HepG2 (cell line): Measurements from ENCODE around the gene MAPK8IP3. TPM values are rescaled to one million over a fixed set of nuclear protein-coding genes. Genes with fewer than 3 reads are reported as not detected.

Experiments used
- ETV5 ChIP-seq: IDR thresholded peaks from 2 replicates; pipeline ENCODE4 v1.6.1; 2018; ENCODE audit warnings: missing biosample characterization, missing genetic modification reagents, inconsistent platforms, borderline replicate concordance
- FOXA1 ChIP-seq, 2 experiments: fragments of 450-650 bp in 1 of 2; sonication (generic) in 1 of 2; formaldehyde crosslinking in 1 of 2; IDR thresholded peaks; 2 replicates each; pipeline versions ENCODE4 v1.4.0 to v1.6.1; 2016 to 2020; ENCODE audit warnings: missing genetic modification reagents in 1 of 2
- FOXK1 ChIP-seq: sonication (generic); formaldehyde crosslinking; IDR thresholded peaks from 2 replicates; pipeline ENCODE4 v1.4.0; 2020; ENCODE audit warnings: low read depth, missing genetic modification reagents, borderline replicate concordance
- HES4 ChIP-seq: sonication (generic); formaldehyde crosslinking; IDR thresholded peaks from 2 replicates; pipeline ENCODE4 v1.9.0; 2021; ENCODE audit warnings: mild to moderate bottlenecking, missing genetic modification reagents, borderline replicate concordance
- KDM2A ChIP-seq: sonication (generic); formaldehyde crosslinking; IDR thresholded peaks from 2 replicates; pipeline ENCODE4 v1.4.0; 2020; ENCODE audit warnings: low read depth, missing genetic modification reagents, borderline replicate concordance
- PHF5A ChIP-seq: IDR thresholded peaks from one replicate; pipeline ENCODE4 v1.6.1; 2018; ENCODE audit warnings: low read depth, missing genetic modification reagents; ENCODE audit not compliant: unreplicated experiment
- SNAI1 ChIP-seq: sonication (generic); formaldehyde crosslinking; IDR thresholded peaks from 2 replicates; pipeline ENCODE4 v1.5.0; 2020; ENCODE audit warnings: mild to moderate bottlenecking, missing genetic modification reagents, borderline replicate concordance
- TARDBP ChIP-seq: sonication (generic); formaldehyde crosslinking; IDR thresholded peaks from 2 replicates; pipeline ENCODE4 v1.8.0; 2022; ENCODE audit warnings: mild to moderate bottlenecking, missing genetic modification reagents
- TRIM24 ChIP-seq: sonication (generic); formaldehyde crosslinking; IDR thresholded peaks from 2 replicates; pipeline ENCODE4 v1.8.0; 2022; ENCODE audit warnings: mild to moderate bottlenecking, missing genetic modification reagents
- ZNF335 ChIP-seq: sonication (generic); formaldehyde crosslinking; IDR thresholded peaks from 2 replicates; pipeline ENCODE4 v1.4.0; 2020; ENCODE audit warnings: missing genetic modification reagents
- ZNF552 ChIP-seq: sonication (generic); formaldehyde crosslinking; IDR thresholded peaks from 2 replicates; pipeline ENCODE4 v1.9.0; 2022; ENCODE audit warnings: missing genetic modification reagents, mild to moderate bottlenecking, borderline replicate concordance
- ZNF564 ChIP-seq: sonication (generic); formaldehyde crosslinking; IDR thresholded peaks from 2 replicates; pipeline ENCODE4 v1.8.1; 2023; ENCODE audit warnings: mild to moderate bottlenecking, missing genetic modification reagents
- ZNF605 ChIP-seq: sonication (generic); formaldehyde crosslinking; IDR thresholded peaks from 2 replicates; pipeline ENCODE4 v1.8.0; 2022; ENCODE audit warnings: mild to moderate bottlenecking, missing genetic modification reagents
- ZNF781 ChIP-seq: sonication (generic); formaldehyde crosslinking; IDR thresholded peaks from 2 replicates; pipeline ENCODE4 v1.5.1; 2020; ENCODE audit warnings: borderline replicate concordance, mild to moderate bottlenecking, missing genetic modification reagents; ENCODE audit errors: not compliant biosample characterization
- polyA plus RNA-seq, 8 experiments: library from polyadenylated mRNA; depleted of rRNA in 3 of 8; stranded (reverse) in 7 of 8; unstranded in 1 of 8; fragments of >200 nt; fragmentation: Illumina TruSeq in 4 of 8; extraction: Trizol in 4 of 8; gene quantifications; 2 replicates each; pipeline versions ENCODE4 v1.2.1 to v1.2.3, GENCODE V29; 2011 to 2016; ENCODE audit warnings: low read depth in 4 of 8, missing spikeins in 1 of 8, mixed read lengths in 1 of 8; ENCODE audit not compliant: insufficient read depth in 1 of 8
- total RNA-seq, 5 experiments: library from RNA; depleted of rRNA; stranded (reverse); fragments of >200 nt; fragmentation: Illumina TruSeq; extraction: Trizol; gene quantifications; 2 replicates each; pipeline ENCODE4 v1.2.3, GENCODE V29; 2016; ENCODE audit warnings: low read depth in 1 of 5
- TF ChIP-seq, protein P1 (sequence below): sonication (generic); formaldehyde crosslinking; IDR thresholded peaks from 2 replicates; pipeline ENCODE4 v1.4.0; 2020; ENCODE audit warnings: low read depth, missing genetic modification reagents
- TF ChIP-seq, protein P2 (sequence below): sonication (generic); formaldehyde crosslinking; IDR thresholded peaks from 2 replicates; pipeline ENCODE4 v1.5.0; 2020; ENCODE audit warnings: missing genetic modification reagents, mild to moderate bottlenecking, borderline replicate concordance
- TF ChIP-seq, protein P3 (sequence below): sonication (generic); formaldehyde crosslinking; IDR thresholded peaks from 2 replicates; pipeline ENCODE4 v1.4.0; 2020; ENCODE audit warnings: mild to moderate bottlenecking, missing genetic modification reagents
- TF ChIP-seq, protein P4 (sequence below): sonication (generic); formaldehyde crosslinking; conservative IDR thresholded peaks from 2 replicates; pipeline ENCODE4 v1.4.0; 2020; ENCODE audit warnings: missing genetic modification reagents
- TF ChIP-seq, protein P5 (sequence below): sonication (generic); formaldehyde crosslinking; IDR thresholded peaks from 2 replicates; pipeline ENCODE4 v1.9.0; 2021; ENCODE audit warnings: missing genetic modification reagents, borderline replicate concordance

Gene MAPK8IP3
- total and polyA plus RNA-seq, 2 of the 13 experiments (the other 11 are each of a cell fraction or from before 2014, with no cell fraction given), result 25.1 to 41.7 TPM

DNA sequence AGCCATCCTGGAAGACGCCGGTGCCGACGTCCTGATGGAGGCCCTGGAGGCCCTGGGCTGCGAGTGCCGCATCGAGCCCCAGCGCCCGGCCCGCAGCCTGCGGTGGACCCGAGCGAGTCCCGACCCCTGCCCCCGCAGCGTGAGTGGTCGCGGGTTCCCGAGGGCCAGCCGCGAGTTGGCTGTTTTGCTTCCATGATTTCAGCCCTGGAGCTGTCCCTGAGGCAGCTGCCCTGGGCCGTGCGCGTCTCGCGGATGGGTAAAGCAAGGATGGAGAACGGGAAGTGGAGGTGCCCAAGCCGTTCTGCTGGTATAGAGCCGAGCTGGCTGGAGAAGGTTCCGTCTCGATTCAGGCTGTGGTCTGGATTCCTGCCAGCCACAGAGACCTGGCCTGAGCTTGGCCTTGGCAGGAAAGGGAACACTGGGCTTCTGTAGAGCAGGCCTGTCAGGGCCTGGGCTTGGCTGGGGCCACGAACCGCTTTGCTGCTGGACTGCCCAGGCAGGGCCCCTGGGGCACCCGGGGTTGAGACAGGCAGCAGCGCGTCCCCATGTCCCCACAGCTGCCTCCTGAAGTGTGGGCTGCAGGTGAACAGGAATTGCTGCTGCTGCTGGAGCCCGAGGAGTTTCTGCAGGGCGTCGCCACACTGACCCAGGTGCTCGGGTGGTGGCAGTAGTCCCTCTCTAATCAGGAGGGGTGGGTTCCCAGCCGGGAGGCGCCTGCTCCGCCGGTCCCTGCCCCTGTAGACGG is 67.9 kb downstream of the MAPK8IP3 start (continued):
- TF ChIP-seq PHF5A (CRISPR knock-in tag) (no peak), ZNF605 (CRISPR knock-in tag) (no peak), SNAI1 (CRISPR knock-in tag) (no peak), TARDBP (CRISPR knock-in tag) (no peak), ZNF335 (no peak), ZNF564 (CRISPR knock-in tag) (no peak), TRIM24 (CRISPR knock-in tag) (0 out of 2 replicates have a peak, but pooled peaks have one; percentile 53), FOXK1 (CRISPR knock-in tag) (no peak), HES4 (CRISPR knock-in tag) (peak; percentile 55; the same call in 1 of the 2 replicates), ZNF552 (no peak), ZNF781 (CRISPR knock-in tag) (no peak), FOXA1 (IDR thresholded peaks at IDR 0.05) (no peak), FOXA1 (CRISPR knock-in tag; IDR thresholded peaks at IDR 0.05) (no peak), ETV5 (no peak), KDM2A (CRISPR knock-in tag) (peak; percentile 29; the same call in 1 of the 2 replicates)
- TF ChIP-seq, protein P1, sequence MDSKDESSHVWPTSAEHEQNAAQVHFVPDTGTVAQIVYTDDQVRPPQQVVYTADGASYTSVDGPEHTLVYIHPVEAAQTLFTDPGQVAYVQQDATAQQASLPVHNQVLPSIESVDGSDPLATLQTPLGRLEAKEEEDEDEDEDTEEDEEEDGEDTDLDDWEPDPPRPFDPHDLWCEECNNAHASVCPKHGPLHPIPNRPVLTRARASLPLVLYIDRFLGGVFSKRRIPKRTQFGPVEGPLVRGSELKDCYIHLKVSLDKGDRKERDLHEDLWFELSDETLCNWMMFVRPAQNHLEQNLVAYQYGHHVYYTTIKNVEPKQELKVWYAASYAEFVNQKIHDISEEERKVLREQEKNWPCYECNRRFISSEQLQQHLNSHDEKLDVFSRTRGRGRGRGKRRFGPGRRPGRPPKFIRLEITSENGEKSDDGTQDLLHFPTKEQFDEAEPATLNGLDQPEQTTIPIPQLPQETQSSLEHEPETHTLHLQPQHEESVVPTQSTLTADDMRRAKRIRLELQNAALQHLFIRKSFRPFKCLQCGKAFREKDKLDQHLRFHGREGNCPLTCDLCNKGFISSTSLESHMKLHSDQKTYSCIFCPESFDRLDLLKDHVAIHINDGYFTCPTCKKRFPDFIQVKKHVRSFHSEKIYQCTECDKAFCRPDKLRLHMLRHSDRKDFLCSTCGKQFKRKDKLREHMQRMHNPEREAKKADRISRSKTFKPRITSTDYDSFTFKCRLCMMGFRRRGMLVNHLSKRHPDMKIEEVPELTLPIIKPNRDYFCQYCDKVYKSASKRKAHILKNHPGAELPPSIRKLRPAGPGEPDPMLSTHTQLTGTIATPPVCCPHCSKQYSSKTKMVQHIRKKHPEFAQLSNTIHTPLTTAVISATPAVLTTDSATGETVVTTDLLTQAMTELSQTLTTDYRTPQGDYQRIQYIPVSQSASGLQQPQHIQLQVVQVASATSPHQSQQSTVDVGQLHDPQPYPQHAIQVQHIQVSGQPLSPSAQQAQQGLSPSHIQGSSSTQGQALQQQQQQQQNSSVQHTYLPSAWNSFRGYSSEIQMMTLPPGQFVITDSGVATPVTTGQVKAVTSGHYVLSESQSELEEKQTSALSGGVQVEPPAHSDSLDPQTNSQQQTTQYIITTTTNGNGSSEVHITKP, result no peak
- TF ChIP-seq, protein P2, sequence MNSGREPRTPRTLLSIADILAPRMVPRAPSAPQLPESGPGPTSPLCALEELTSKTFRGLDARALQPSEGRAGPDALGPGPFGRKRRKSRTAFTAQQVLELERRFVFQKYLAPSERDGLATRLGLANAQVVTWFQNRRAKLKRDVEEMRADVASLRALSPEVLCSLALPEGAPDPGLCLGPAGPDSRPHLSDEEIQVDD (CRISPR knock-in tag), result no peak
- TF ChIP-seq, protein P3, sequence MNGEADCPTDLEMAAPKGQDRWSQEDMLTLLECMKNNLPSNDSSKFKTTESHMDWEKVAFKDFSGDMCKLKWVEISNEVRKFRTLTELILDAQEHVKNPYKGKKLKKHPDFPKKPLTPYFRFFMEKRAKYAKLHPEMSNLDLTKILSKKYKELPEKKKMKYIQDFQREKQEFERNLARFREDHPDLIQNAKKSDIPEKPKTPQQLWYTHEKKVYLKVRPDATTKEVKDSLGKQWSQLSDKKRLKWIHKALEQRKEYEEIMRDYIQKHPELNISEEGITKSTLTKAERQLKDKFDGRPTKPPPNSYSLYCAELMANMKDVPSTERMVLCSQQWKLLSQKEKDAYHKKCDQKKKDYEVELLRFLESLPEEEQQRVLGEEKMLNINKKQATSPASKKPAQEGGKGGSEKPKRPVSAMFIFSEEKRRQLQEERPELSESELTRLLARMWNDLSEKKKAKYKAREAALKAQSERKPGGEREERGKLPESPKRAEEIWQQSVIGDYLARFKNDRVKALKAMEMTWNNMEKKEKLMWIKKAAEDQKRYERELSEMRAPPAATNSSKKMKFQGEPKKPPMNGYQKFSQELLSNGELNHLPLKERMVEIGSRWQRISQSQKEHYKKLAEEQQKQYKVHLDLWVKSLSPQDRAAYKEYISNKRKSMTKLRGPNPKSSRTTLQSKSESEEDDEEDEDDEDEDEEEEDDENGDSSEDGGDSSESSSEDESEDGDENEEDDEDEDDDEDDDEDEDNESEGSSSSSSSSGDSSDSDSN (CRISPR knock-in tag), result no peak
- TF ChIP-seq, protein P4, sequence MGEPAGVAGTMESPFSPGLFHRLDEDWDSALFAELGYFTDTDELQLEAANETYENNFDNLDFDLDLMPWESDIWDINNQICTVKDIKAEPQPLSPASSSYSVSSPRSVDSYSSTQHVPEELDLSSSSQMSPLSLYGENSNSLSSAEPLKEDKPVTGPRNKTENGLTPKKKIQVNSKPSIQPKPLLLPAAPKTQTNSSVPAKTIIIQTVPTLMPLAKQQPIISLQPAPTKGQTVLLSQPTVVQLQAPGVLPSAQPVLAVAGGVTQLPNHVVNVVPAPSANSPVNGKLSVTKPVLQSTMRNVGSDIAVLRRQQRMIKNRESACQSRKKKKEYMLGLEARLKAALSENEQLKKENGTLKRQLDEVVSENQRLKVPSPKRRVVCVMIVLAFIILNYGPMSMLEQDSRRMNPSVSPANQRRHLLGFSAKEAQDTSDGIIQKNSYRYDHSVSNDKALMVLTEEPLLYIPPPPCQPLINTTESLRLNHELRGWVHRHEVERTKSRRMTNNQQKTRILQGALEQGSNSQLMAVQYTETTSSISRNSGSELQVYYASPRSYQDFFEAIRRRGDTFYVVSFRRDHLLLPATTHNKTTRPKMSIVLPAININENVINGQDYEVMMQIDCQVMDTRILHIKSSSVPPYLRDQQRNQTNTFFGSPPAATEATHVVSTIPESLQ (CRISPR knock-in tag), result no peak
- TF ChIP-seq, protein P5, sequence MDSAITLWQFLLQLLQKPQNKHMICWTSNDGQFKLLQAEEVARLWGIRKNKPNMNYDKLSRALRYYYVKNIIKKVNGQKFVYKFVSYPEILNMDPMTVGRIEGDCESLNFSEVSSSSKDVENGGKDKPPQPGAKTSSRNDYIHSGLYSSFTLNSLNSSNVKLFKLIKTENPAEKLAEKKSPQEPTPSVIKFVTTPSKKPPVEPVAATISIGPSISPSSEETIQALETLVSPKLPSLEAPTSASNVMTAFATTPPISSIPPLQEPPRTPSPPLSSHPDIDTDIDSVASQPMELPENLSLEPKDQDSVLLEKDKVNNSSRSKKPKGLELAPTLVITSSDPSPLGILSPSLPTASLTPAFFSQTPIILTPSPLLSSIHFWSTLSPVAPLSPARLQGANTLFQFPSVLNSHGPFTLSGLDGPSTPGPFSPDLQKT (CRISPR knock-in tag), result no peak
